BJ (cell line): ENCODE results near the gene FLT1. TPM values are rescaled to one million over a fixed set of nuclear protein-coding genes. Genes with fewer than 3 reads are reported as not detected.

ENCODE experiments used
- CTCF ChIA-PET: fragments of 350-600 bp; formaldehyde crosslinking; extraction: SDS; loops from one replicate; lab custom pipeline; 2021; ENCODE audit warnings: antibody characterized with exemption, inconsistent platforms; lab: Yijun Ruan, JAX
- POLR2A ChIA-PET: fragments of 300-600 bp; sonication (Branson Sonifier 250); formaldehyde crosslinking; extraction: SDS; loops from one replicate; lab custom pipeline; 2021; ENCODE audit warnings: antibody characterized with exemption; lab: Charles Lee
- DNase-seq: peaks from one replicate; pipeline ENCODE4 v3.0.0-alpha.2; 2011; ENCODE audit warnings: low read depth
- H3K27me3 ChIP-seq: 2 replicates; pipeline ENCODE4 v1.6.0; 2011; ENCODE audit warnings: low read length; ENCODE audit not compliant: control insufficient read depth, insufficient read depth
- H3K36me3 ChIP-seq: 2 replicates; pipeline ENCODE4 v1.5.1; 2011; ENCODE audit warnings: low read length; ENCODE audit not compliant: control insufficient read depth, insufficient read depth
- H3K4me3 ChIP-seq: 2 replicates; pipeline ENCODE4 v1.5.1; 2011; ENCODE audit warnings: low read depth, mild to moderate bottlenecking, control low read depth, low read length
- polyA plus RNA-seq: library from polyadenylated mRNA; depleted of rRNA; stranded (reverse); fragments of >200 nt; gene quantifications from 2 replicates; pipeline ENCODE4 v1.2.3, GENCODE V29; 2011
- TF ChIP-seq, protein P1 (sequence below): IDR thresholded peaks from 2 replicates; pipeline ENCODE4 v1.5.1; 2011; ENCODE audit warnings: low read depth, mild to moderate bottlenecking, control low read depth, inconsistent platforms, low read length, moderate library complexity; ENCODE audit not compliant: insufficient read depth

Gene FLT1
- polyA plus RNA-seq, 1 experiment, result 37.8 TPM

DNA sequence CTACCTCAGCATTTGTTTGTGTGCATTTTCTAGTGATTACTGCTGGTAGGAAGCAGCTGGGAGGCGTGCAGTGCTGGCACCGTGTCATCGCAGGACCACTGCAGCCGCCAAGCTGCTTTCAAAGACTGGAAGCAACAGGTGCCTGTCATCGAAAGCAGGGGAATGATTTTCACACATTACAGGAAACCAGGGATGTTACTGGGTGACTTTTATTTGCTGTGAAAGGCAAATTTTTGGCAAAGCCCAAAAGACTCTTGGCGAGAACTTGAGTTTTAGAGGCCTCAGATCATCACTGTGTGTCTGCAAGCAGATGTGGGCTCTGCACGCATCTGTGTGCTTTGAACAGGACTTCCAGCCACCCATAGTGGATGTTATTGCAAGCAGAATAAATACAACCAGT is 176.4 kb downstream of the FLT1 start:
- ChIA-PET POLR2A (no interaction called here), CTCF (no interaction called here)
- H3K36me3 ChIP-seq, result peaks cover 2% of the 10 kb centered on the region; the same call in 1 of the 2 replicates
- TF ChIP-seq, protein P1, sequence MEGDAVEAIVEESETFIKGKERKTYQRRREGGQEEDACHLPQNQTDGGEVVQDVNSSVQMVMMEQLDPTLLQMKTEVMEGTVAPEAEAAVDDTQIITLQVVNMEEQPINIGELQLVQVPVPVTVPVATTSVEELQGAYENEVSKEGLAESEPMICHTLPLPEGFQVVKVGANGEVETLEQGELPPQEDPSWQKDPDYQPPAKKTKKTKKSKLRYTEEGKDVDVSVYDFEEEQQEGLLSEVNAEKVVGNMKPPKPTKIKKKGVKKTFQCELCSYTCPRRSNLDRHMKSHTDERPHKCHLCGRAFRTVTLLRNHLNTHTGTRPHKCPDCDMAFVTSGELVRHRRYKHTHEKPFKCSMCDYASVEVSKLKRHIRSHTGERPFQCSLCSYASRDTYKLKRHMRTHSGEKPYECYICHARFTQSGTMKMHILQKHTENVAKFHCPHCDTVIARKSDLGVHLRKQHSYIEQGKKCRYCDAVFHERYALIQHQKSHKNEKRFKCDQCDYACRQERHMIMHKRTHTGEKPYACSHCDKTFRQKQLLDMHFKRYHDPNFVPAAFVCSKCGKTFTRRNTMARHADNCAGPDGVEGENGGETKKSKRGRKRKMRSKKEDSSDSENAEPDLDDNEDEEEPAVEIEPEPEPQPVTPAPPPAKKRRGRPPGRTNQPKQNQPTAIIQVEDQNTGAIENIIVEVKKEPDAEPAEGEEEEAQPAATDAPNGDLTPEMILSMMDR, result no peak
- H3K4me3 ChIP-seq, result no peak overlapping the region
- no peak for DNase-seq
- no peaks in the 10 kb centered on the region for H3K27me3 ChIP-seq

DNA sequence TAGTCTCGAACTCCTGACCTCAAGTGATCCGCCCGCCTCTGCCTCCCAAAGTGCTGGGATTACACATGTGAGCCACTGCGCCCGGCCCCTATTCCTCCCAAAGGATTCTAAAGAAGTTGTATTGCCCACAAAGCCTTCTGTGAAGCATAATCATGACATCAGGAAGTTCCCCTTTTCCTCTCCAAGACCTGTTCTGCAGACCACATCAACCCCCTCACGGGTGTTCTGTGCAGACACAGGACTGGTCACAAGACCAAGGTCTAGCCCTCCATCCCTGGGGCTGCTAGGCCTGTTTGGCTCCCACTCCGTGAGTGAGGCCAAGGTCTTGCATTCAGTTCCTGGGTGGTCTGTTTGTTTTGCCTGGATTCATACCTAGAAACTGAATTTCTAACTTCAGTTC is 178.1 kb downstream of the FLT1 start:
- H3K36me3 ChIP-seq, result peaks cover 3% of the 10 kb centered on the region
- no peak overlapping the region for H3K4me3 ChIP-seq
- ChIA-PET POLR2A (no interaction called here), CTCF (interaction anchor here (1.7 kb wide), 1 partner anchor 340 kb away, joined by 4 read pairs; no protein-coding TSS in a partner anchor)
- no peak for DNase-seq
- TF ChIP-seq, protein P1, result no peak
- no peaks in the 10 kb centered on the region for H3K27me3 ChIP-seq

DNA sequence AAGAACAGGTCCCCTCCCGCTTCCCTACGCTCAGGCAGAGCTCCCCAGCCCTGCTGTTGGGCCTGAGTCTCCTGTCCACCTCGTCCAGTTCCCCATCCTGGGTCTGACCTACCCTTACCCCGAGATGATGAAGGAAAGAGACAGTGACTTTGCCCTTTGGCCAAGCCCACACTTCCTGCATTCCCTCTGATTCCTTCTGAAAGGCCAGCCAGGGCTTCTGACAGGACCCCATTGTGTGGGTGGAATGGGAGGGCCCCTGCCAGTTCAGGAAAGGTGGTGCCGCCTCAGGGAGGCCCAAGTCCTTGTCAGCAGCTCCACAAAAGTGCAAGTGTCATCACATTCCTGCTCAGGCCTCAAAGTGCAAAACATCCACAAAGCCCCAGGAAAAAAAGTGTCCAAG is 178.8 kb downstream of the FLT1 start:
- ChIA-PET CTCF (interaction anchor here (0.7 to 1.7 kb wide), 2 partner anchors 10 to 340 kb away, joined by 3 to 4 read pairs; no protein-coding TSS in a partner anchor), POLR2A (no interaction called here)
- Histone ChIP-seq H3K36me3 (peaks cover 3% of the 10 kb centered on the region), H3K27me3 (no peaks in the 10 kb centered on the region), H3K4me3 (no peak overlapping the region)
- TF ChIP-seq, protein P1, result no peak
- DNase-seq, result no peak

DNA sequence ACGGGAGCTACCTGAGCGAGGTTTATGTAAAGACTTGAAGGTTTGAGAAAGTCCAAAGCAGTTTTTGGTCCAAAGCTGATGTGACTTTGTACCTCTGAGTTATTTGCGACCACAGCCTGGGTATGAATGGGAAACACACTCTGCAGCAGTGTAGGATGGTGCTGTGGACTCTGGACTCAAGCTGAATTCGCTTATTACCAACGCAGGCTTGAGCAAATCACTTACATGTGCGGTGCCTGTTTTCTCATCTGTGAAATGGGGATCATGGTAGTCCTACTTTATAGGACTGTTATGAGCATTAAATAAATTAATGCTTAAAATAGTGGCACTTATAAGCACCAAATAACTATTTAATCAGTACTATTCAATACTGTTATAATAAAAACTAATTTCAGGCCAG is 180.0 kb downstream of the FLT1 start:
- H3K27me3 ChIP-seq, result no peaks in the 10 kb centered on the region
- ChIA-PET POLR2A (no interaction called here), CTCF (interaction anchor here (0.7 to 1.4 kb wide), 7 partner anchors 12 to 482 kb away, joined by 3 to 4 read pairs (median 3); partner anchors contain the start of gene POMP)
- no peak overlapping the region for H3K4me3 ChIP-seq
- H3K36me3 ChIP-seq, result peaks cover 3% of the 10 kb centered on the region
- TF ChIP-seq, protein P1, result no peak
- DNase-seq, result no peak

DNA sequence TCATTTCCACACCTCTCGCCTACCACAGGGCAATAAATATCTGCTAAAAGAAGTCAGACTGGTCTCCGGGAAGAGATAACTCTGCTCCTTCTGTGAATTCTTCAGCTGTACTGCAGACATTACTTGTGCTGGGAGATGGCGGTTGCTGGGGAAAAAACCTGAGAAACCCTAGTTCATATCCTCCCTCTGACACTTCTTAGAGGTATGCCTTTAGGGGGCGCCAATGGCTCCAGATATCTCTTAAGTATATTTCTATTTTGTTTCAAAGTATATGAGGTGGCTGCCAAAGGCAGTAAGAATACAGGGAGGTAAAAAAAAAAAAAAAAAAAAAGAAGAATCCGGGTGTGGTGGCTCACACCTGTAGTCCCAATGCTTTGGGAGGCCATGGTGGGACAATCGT is 181.3 kb downstream of the FLT1 start:
- no peak for DNase-seq
- ChIA-PET CTCF (interaction anchor here (0.7 to 1.4 kb wide), 2 partner anchors 305 to 481 kb away, joined by 3 to 4 read pairs; no protein-coding TSS in a partner anchor), POLR2A (no interaction called here)
- no peaks in the 10 kb centered on the region for H3K27me3 ChIP-seq
- TF ChIP-seq, protein P1, result peak; percentile 41
- H3K4me3 ChIP-seq, result no peak overlapping the region
- H3K36me3 ChIP-seq, result peaks cover 3% of the 10 kb centered on the region
